HepG2 (cell line): ENCODE results near the gene GSTA1. TPM values are rescaled to one million over a fixed set of nuclear protein-coding genes. Genes with fewer than 3 reads are reported as not detected.

Experiments used
- ASH2L ChIP-seq: fragments of 300-600, 200-600 bp; sonication (generic); IDR thresholded peaks from 2 replicates; pipeline ENCODE4 v1.7.0; 2017; ENCODE audit warnings: low read depth, mild to moderate bottlenecking, moderate library complexity, mixed read lengths, low read length; ENCODE audit not compliant: insufficient read length
- BCLAF1 ChIP-seq: fragments of 450-650 bp; IDR thresholded peaks from 2 replicates; pipeline ENCODE4 v1.6.1; 2017; ENCODE audit warnings: mild to moderate bottlenecking
- ELF1 ChIP-seq: sonication (generic); formaldehyde crosslinking; IDR thresholded peaks from 2 replicates; pipeline ENCODE4 v1.4.0; 2020; ENCODE audit warnings: missing genetic modification reagents
- JUN ChIP-seq: sonication (generic); formaldehyde crosslinking; IDR thresholded peaks from 2 replicates; pipeline ENCODE4 v1.4.0; 2020; ENCODE audit warnings: mild to moderate bottlenecking, missing genetic modification reagents
- LRRFIP1 ChIP-seq: sonication (generic); formaldehyde crosslinking; conservative IDR thresholded peaks from 2 replicates; pipeline ENCODE4 v1.4.0; 2020; ENCODE audit warnings: missing genetic modification reagents
- MED1 ChIP-seq: sonication (generic); formaldehyde crosslinking; IDR thresholded peaks from 2 replicates; pipeline ENCODE4 v1.4.0; 2020; ENCODE audit warnings: missing genetic modification reagents
- NONO ChIP-seq, 2 experiments: fragments of 450-650 bp in 1 of 2; sonication (generic) in 1 of 2; formaldehyde crosslinking in 1 of 2; IDR thresholded peaks in 1 of 2; conservative IDR thresholded peaks in 1 of 2; 2 replicates each; pipeline versions ENCODE4 v1.6.1 to v1.8.0; 2017 to 2022; ENCODE audit warnings: mild to moderate bottlenecking in 1 of 2, missing genetic modification reagents in 1 of 2, moderate library complexity in 1 of 2
- PHF8 ChIP-seq: sonication (generic); formaldehyde crosslinking; IDR thresholded peaks from 2 replicates; pipeline ENCODE4 v1.5.0; 2020; ENCODE audit warnings: missing genetic modification reagents
- PRDM15 ChIP-seq: sonication (generic); formaldehyde crosslinking; IDR thresholded peaks from 2 replicates; pipeline ENCODE4 v1.4.0; 2020; ENCODE audit warnings: missing genetic modification reagents
- RELA ChIP-seq: sonication (generic); formaldehyde crosslinking; IDR thresholded peaks from 2 replicates; pipeline ENCODE4 v1.4.0; 2020; ENCODE audit warnings: missing genetic modification reagents
- REXO4 ChIP-seq: sonication (generic); formaldehyde crosslinking; IDR thresholded peaks from 2 replicates; pipeline ENCODE4 v1.8.0; 2022; ENCODE audit warnings: missing genetic modification reagents, mild to moderate bottlenecking, borderline replicate concordance
- SP1 ChIP-seq, 2 experiments: fragments of 450-650 bp in 1 of 2; sonication (generic) in 1 of 2; formaldehyde crosslinking in 1 of 2; IDR thresholded peaks; 2 replicates each; pipeline versions ENCODE4 v1.4.0 to v1.6.1; 2016 to 2020; ENCODE audit warnings: missing genetic modification reagents in 1 of 2
- STAT5B ChIP-seq: sonication (generic); formaldehyde crosslinking; IDR thresholded peaks from 2 replicates; pipeline ENCODE4 v1.4.0; 2020; ENCODE audit warnings: missing genetic modification reagents
- SUZ12 ChIP-seq: fragments of 150-350 bp; IDR thresholded peaks from 2 replicates; pipeline ENCODE4 v1.6.1; 2014; ENCODE audit warnings: low read depth, low read length
- ZKSCAN5 ChIP-seq: sonication (generic); formaldehyde crosslinking; IDR thresholded peaks from 2 replicates; pipeline ENCODE4 v1.5.1; 2020; ENCODE audit warnings: mild to moderate bottlenecking, missing genetic modification reagents
- ZNF629 ChIP-seq: sonication (generic); formaldehyde crosslinking; conservative IDR thresholded peaks from 2 replicates; pipeline ENCODE4 v1.5.0; 2020; ENCODE audit warnings: missing genetic modification reagents
- ZSCAN12 ChIP-seq: sonication (generic); formaldehyde crosslinking; IDR thresholded peaks from 2 replicates; pipeline ENCODE4 v1.9.0; 2021; ENCODE audit warnings: mild to moderate bottlenecking, missing genetic modification reagents
- polyA plus RNA-seq, 8 experiments: library from polyadenylated mRNA; depleted of rRNA in 3 of 8; stranded (reverse) in 7 of 8; unstranded in 1 of 8; fragments of >200 nt; fragmentation: Illumina TruSeq in 4 of 8; extraction: Trizol in 4 of 8; gene quantifications; 2 replicates each; pipeline versions ENCODE4 v1.2.1 to v1.2.3, GENCODE V29; 2011 to 2016; ENCODE audit warnings: low read depth in 4 of 8, missing spikeins in 1 of 8, mixed read lengths in 1 of 8; ENCODE audit not compliant: insufficient read depth in 1 of 8
- total RNA-seq, 5 experiments: library from RNA; depleted of rRNA; stranded (reverse); fragments of >200 nt; fragmentation: Illumina TruSeq; extraction: Trizol; gene quantifications; 2 replicates each; pipeline ENCODE4 v1.2.3, GENCODE V29; 2016; ENCODE audit warnings: low read depth in 1 of 5
- TF ChIP-seq, protein P1 (sequence below): sonication (generic); formaldehyde crosslinking; IDR thresholded peaks from 2 replicates; pipeline ENCODE4 v1.4.0; 2020; ENCODE audit warnings: low read depth, mild to moderate bottlenecking, missing genetic modification reagents

Gene GSTA1
- total and polyA plus RNA-seq, 2 of the 13 experiments (the other 11 are each of a cell fraction or from before 2014, with no cell fraction given), result 6.2 to 282 TPM

DNA sequence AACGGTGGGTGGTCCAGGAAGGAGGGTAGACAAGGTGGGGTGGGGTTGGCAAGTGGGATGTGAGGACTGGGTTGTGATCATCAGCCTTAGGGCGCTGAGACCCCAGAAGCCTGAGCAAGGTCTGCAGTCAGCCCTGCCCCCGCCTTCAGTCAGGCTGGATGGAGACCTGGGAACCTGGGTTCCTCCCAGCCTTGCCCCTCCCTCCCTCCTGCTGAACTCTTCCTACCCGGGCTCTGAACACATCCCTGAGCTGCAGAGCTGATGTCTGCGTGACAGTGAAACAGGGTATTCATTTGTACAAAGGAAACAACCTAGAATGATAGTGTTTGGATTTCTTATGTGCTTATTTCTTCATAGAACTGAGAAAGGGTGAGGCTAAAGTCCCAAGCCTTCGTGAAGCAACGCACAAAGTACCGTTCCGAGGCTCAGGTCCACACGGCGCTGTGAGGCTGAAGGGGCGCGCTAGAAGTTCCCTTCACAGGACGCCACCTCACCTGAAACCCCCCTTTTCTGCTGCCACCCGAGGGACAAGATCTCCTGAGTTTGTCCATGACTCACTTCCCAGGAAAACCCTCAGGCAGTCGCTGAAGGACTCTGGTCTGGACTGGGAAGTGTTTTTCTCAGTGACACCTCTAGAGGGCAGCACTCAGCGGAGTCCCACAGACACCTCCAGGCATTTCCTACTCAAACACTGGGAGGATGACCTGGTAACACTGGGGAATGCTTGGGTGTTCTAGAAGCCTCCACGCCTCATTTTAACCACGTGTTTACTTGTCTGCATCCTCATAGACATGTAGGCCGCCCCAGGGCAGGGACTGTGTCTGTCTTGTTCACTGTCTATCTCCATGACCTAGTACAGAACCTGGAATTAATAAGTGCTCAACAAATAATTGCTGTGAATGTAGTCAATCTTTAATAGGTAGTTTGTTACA lies 35.8 kb upstream of the GSTA1 start (continued):
- TF ChIP-seq BCLAF1 (no peak), MED1 (CRISPR knock-in tag) (peak; percentile 25; the same call in 1 of the 2 replicates), PHF8 (CRISPR knock-in tag) (no peak), SP1 (IDR thresholded peaks at IDR 0.05) (no peak), SP1 (CRISPR knock-in tag; IDR thresholded peaks at IDR 0.05) (no peak), PRDM15 (CRISPR knock-in tag) (0 out of 2 replicates have a peak, but pooled peaks have one; percentile 28), STAT5B (CRISPR knock-in tag) (no peak), NONO (IDR thresholded peaks at IDR 0.05) (no peak), NONO (CRISPR knock-in tag; conservative IDR thresholded peaks at IDR 0.05) (no peak), ZNF629 (CRISPR knock-in tag) (no peak), SUZ12 (no peak), JUN (peak; percentile 67; the same call in 1 of the 2 replicates), REXO4 (CRISPR knock-in tag) (no peak), ELF1 (CRISPR knock-in tag) (peak; percentile 55), LRRFIP1 (CRISPR knock-in tag) (no peak), ASH2L (no peak), ZSCAN12 (CRISPR knock-in tag) (no peak), RELA (no peak), ZKSCAN5 (CRISPR knock-in tag) (no peak)
- TF ChIP-seq, protein P1, sequence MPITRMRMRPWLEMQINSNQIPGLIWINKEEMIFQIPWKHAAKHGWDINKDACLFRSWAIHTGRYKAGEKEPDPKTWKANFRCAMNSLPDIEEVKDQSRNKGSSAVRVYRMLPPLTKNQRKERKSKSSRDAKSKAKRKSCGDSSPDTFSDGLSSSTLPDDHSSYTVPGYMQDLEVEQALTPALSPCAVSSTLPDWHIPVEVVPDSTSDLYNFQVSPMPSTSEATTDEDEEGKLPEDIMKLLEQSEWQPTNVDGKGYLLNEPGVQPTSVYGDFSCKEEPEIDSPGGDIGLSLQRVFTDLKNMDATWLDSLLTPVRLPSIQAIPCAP (CRISPR knock-in tag), result no peak
